Smooth muscle cell (in vitro differentiated cells): ENCODE results near the gene CRLF2. TPM values are rescaled to one million over a fixed set of nuclear protein-coding genes. Genes with fewer than 3 reads are reported as not detected.
"Not testable (repeated sequence)": the region's sequence is repeated elsewhere in the genome, so short reads cannot be mapped to it uniquely, and the experiment has no call there.

Experiments used
- DNase-seq: peaks from one replicate; lab custom pipeline; 2025; ENCODE audit not compliant: unreplicated experiment; lab: John Stamatoyannopoulos, UW
- H2AFZ ChIP-seq: fragments of 200-600 bp; sonication (generic); 2 replicates; pipeline ENCODE4 v1.6.0; 2016; ENCODE audit warnings: antibody characterized with exemption, low read depth, mild to moderate bottlenecking
- H3F3A ChIP-seq: fragments of 200-600 bp; sonication (generic); 2 replicates; pipeline ENCODE4 v1.6.0; 2017; ENCODE audit warnings: antibody characterized with exemption, low read depth
- H3K27ac ChIP-seq: fragments of 200-600 bp; sonication (generic); 2 replicates; pipeline ENCODE4 v1.5.1; 2016; ENCODE audit warnings: low read depth, mild to moderate bottlenecking
- H3K27me3 ChIP-seq: fragments of 200-600 bp; sonication (generic); 2 replicates; pipeline ENCODE4 v1.6.1; 2016; ENCODE audit warnings: low read depth, mild to moderate bottlenecking
- H3K36me3 ChIP-seq: fragments of 200-600 bp; sonication (generic); 2 replicates; pipeline ENCODE4 v1.5.1; 2016; ENCODE audit warnings: low read depth
- H3K4me1 ChIP-seq: fragments of 200-600 bp; sonication (generic); 2 replicates; pipeline ENCODE4 v1.5.1; 2016; ENCODE audit warnings: low read depth
- H3K4me2 ChIP-seq: fragments of 200-600 bp; sonication (generic); 2 replicates; pipeline ENCODE4 v1.6.0; 2016; ENCODE audit warnings: mild to moderate bottlenecking
- H3K4me3 ChIP-seq: fragments of 200-600 bp; sonication (generic); 2 replicates; pipeline ENCODE4 v1.5.1; 2016; ENCODE audit warnings: mild to moderate bottlenecking
- H3K79me2 ChIP-seq: fragments of 200-600 bp; sonication (generic); 2 replicates; pipeline ENCODE4 v1.6.0; 2016; ENCODE audit warnings: low read depth, mild to moderate bottlenecking
- H3K9ac ChIP-seq: fragments of 200-600 bp; sonication (generic); 2 replicates; pipeline ENCODE4 v1.6.0; 2016; ENCODE audit warnings: low read depth
- H3K9me3 ChIP-seq: fragments of 200-600 bp; sonication (generic); replicated peaks from 2 replicates; pipeline ENCODE4 v1.5.1; 2016; ENCODE audit warnings: low read depth
- H4K20me1 ChIP-seq: fragments of 200-600 bp; sonication (generic); 2 replicates; pipeline ENCODE4 v1.6.0; 2016; ENCODE audit warnings: low read depth
- CTCF ChIP-seq: fragments of 200-600 bp; sonication (generic); IDR thresholded peaks from 2 replicates; pipeline ENCODE4 v1.5.1; 2017; ENCODE audit warnings: borderline replicate concordance, mild to moderate bottlenecking, antibody characterized with exemption; ENCODE audit not compliant: insufficient read depth, poor library complexity, severe bottlenecking
- WGBS: methylation state at CpG from one replicate; pipeline ENCODE4 v1.1.7; 2016; ENCODE audit warnings: low lambda C conversion rate; 5-methylcytosine and 5-hydroxymethylcytosine counted together
- polyA plus RNA-seq: library from polyadenylated mRNA; unstranded; fragments of >200 nt; fragmentation: Nextera tagmentation; extraction: Ambion mirVana; gene quantifications from 2 replicates; pipeline ENCODE4 v1.2.1, GENCODE V29; 2016
- total RNA-seq: library from RNA; depleted of rRNA; stranded (reverse); fragments of >200 nt; gene quantifications from 2 replicates; pipeline ENCODE4 v1.2.3, GENCODE V29; 2014

Gene CRLF2
- total and polyA plus RNA-seq, 2 experiments from 2014 or later = not detected

GRCh38 chrX:1190596-1191145 is 21.8 kb downstream of the CRLF2 start:
- no peaks in the 10 kb centered on the region for H3K9me3 ChIP-seq
- DNase-seq = no peak
- WGBS = 76% methylated on average over 18 of the region's 18 CpGs

DNA sequence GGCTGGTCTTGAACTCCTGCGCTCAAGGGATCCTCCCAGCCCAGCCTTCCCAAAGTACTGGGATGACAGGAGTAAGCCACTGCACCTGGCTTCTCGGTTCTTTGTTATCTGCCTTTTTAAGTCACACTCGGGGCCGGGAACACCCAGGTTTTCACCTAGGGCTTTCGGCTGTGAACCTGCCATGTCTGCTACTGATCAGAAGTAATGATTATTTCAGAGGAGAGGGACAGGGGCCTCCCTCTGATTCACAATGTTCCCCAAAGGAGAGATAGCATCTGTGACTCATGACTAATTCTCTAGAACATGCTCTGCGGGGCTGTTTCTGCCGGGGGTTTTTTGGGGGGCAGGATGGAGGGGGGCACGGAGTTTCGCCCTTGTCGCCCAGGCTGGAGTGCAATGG is 26.9 kb downstream of the CRLF2 start:
- Histone ChIP-seq H2AFZ (no peak overlapping the region), H3K9ac (no peak overlapping the region), H3K4me2 (no peak overlapping the region), H3K4me3 (no peak overlapping the region), H3K27me3 (no peaks in the 10 kb centered on the region), H3K27ac (no peak overlapping the region), H3F3A (no peaks in the 10 kb centered on the region), H3K79me2 (no peaks in the 10 kb centered on the region), H4K20me1 (no peaks in the 10 kb centered on the region), H3K36me3 (no peaks in the 10 kb centered on the region), H3K9me3 (no peaks in the 10 kb centered on the region), H3K4me1 (no peaks in the 10 kb centered on the region)
- TF ChIP-seq CTCF = no peak
- 76% methylated on average over 10 of the region's 10 CpGs for WGBS
- DNase-seq = no peak

More at GRCh38 chrX:1190596-1191145, 21.8 kb downstream of the CRLF2 start:
- Histone ChIP-seq H2AFZ (no peak overlapping the region), H3K9ac (no peak overlapping the region), H3K4me3 (no peak overlapping the region), H3K79me2 (no peaks in the 10 kb centered on the region), H3K27ac (no peak overlapping the region), H3K36me3 (no peaks in the 10 kb centered on the region), H3K27me3 (no peaks in the 10 kb centered on the region), H3K4me2 (no peak overlapping the region), H3F3A (no peaks in the 10 kb centered on the region), H3K4me1 (no peaks in the 10 kb centered on the region), H4K20me1 (no peaks in the 10 kb centered on the region)
- TF ChIP-seq CTCF = no peak

- Histone ChIP-seq H3K79me2 (no peaks in the 10 kb centered on the region), H3K27me3 (no peaks in the 10 kb centered on the region), H3K9me3 (no peaks in the 10 kb centered on the region), H3K36me3 (no peaks in the 10 kb centered on the region), H3K27ac (no peak overlapping the region), H4K20me1 (no peaks in the 10 kb centered on the region), H3K9ac (no peak overlapping the region), H3K4me3 (no peak overlapping the region), H2AFZ (no peak overlapping the region), H3F3A (no peaks in the 10 kb centered on the region), H3K4me1 (no peaks in the 10 kb centered on the region), H3K4me2 (no peak overlapping the region)
- no peak for TF ChIP-seq CTCF
- 86% methylated on average over 4 of the region's 4 CpGs for WGBS
- no peak for DNase-seq
Measured at GRCh38 chrX:1182211-1182610, 30.2 kb downstream of the CRLF2 start.

GRCh38 chrX:1181661-1182060 is 30.8 kb downstream of the CRLF2 start:
- not testable (repeated sequence) for H3K27me3 ChIP-seq, H4K20me1 ChIP-seq, H3K36me3 ChIP-seq, H3K4me2 ChIP-seq, H3K79me2 ChIP-seq, H3F3A ChIP-seq, DNase-seq, H3K27ac ChIP-seq, H3K4me1 ChIP-seq, H3K4me3 ChIP-seq, H3K9me3 ChIP-seq, H3K9ac ChIP-seq, H2AFZ ChIP-seq
- WGBS = 72% methylated on average over 14 of the region's 14 CpGs
